HG03066 (cell line): ENCODE results near the gene MRPL28.
"Not testable (repeated sequence)": the region's sequence is repeated elsewhere in the genome, so short reads cannot be mapped to it uniquely, and the experiment has no call there.

Source experiments
- ATAC-seq: cut with Tn5 transposase; IDR thresholded peaks from one replicate; pipeline ENCODE4 v1.9.1; 2021; ENCODE audit warnings: low read depth; ENCODE audit not compliant: unreplicated experiment

The MRPL28 gene

DNA sequence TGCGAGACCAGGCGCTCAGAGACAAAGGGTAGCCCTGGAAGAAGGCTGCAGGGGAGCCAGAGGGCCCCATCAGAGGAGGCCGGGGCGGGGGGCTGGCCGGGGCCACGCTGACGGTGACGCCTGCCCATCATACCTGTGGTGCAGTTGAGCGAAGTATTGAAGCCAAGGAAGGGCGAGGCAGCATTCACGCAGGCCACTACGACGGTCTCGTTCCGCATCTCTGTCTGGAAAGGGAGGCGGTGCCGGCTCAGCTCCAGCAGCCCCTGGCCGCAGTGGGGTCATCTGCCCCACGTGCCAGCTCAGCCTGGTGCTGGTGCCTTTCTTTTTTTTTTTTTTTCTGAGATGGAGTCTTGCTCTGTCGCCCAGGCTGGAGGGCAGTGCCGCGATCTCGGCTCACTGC lies 4.9 kb upstream of the MRPL28 start:
- ATAC-seq, result no peak

DNA sequence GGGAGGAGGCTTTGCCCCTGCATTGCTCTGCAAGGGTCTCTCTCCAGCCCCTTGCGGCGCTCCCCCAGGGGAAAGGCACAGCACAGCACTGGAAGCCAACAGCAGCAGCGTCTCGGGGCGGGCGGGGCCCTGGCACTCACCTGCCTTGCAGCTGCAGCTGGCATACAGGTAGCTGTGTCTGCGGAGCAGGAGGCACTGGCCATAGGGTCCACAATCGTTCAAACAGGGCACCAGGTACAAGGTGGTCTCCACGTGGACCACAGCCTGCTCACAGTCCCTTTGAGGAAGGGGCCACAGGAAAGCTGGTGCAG lies 4.2 kb upstream of the MRPL28 start:
- no peak for ATAC-seq

DNA sequence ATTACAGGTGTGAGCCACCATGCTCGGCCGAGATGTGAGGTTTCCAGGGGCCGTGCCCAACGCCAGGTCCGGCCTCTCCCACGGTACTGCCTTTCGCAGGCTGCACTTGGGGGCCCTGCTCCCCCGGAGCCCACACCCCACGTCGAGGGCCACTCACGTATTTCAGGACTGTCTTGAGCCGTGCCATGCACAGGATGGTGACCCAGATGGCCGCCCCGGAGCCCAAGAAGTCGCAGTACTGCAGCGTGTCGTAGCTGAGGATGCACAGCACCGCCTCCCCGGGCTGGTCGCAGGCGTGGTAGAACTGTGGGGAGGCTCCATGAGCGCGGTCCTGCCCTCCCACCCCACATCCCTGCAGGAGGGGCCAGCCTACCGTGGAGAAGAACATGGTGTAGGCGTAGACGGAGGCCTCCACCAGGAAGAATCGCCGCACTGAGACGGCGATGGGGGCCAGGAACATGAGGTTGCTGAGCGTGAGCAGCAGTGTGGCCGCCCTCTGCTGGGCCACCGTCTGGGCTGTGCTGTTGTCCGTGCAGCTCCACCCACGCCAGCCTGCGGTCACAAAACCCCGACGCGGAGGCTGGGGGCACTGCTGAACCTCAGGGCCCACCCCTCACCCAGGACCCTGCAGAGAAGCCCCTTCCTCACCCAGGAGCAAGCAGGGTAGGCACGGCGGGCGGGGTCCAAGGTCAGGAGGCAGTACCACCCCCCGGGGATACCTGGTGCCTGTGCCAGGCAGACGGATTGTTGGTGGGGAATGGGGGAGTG lies 3.7 kb upstream of the MRPL28 start:
- ATAC-seq, result no peak

DNA sequence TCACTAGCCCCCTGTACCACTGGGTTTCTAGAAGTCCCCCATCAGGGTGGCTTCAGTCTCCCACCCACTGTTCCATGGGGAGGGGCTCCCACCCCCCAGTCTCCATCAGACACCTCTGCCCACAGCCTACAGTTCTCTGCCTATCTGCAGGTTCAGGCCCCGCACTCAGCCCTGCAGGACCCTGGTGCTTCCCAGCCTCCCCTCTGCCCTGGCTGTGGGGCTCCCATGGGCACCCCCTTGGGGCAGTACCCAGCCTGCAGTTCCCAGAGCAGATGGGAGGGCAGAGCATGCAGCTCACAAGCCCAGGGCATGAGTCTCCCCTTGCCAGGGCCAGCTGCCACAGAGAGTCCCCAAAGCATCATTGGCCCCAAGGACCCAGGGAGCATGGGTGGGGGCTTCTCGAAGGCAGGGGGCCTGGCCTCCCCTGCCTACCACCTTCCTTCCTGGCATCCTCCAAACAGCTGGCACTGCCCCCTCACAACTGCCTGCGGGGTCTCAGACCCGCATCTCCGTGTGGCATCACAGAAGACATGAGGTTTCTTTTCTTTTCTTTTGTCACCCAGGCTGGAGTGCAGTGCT lies 2.8 kb upstream of the MRPL28 start:
- ATAC-seq, result no peak

DNA sequence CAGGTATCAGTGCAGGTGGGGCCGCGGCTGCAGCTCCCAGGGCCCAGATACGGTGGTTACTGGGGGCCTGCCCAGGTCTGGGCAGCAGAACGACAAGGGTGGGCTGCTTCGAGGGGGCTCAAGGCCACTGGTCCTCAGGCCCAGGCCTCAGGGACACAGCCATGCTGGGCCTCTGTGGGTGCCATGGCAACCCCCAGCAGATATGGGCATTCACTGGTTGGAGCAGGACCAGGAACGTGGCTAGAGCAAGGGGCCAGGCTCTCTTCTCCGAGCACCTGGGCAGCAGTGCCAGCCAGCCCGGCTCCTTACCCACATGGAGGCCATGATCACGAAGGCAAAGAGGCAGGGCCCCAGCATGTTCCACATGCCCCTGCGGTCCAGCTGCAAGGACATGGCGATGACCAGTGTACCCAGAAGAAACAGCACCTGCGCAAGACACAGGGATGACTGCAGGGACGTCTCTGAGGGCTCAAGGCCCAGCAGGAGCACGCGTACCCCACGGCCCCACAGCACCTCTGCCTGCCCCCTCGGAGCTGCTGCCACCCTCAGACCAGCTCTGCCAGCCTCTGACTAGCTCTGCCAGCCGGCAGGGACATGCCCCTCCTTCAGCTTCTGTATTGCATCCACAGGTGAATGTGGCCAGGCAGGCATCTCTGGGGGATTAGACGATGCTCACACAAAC lies 2.1 kb upstream of the MRPL28 start:
- ATAC-seq, result no peak

DNA sequence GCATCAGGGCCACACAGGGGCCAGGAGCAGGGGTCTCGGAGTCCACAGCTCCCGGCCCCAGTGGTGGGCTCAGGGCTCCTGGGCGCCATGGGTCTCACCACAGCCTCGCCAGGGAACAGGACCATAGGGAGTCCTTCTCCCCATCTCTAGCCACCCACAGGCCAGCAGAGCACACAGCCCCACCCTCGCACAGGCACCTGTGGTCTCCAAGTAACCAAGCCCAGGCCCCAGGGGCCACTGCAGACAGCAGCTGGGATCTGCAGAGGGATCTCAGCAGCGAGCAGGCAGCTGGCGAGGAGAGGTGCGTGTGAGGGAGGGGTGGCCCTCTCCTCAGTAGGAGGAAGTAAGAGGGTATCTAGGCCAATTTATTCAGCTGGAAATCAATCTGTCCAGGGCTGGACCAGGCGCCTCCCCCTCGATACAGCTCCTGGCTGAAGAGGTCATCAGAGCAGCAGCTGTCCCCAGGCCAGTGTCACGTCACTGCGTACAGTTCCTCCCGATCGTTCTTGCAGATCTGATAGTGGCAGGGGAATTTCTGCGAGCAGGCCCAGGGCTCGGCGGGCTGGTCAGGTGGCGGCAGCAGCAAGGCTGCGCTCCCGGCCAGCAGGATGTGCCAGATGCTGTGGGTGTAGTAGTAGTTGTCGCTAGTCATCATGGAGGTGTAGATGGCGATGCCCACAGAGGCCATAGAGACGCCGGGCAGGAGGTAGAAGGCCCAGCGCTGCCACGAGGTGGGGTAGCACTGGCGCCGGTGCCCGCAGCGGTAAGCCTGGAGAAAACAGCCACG lies 1.4 kb upstream of the MRPL28 start:
- ATAC-seq, result no peak

DNA sequence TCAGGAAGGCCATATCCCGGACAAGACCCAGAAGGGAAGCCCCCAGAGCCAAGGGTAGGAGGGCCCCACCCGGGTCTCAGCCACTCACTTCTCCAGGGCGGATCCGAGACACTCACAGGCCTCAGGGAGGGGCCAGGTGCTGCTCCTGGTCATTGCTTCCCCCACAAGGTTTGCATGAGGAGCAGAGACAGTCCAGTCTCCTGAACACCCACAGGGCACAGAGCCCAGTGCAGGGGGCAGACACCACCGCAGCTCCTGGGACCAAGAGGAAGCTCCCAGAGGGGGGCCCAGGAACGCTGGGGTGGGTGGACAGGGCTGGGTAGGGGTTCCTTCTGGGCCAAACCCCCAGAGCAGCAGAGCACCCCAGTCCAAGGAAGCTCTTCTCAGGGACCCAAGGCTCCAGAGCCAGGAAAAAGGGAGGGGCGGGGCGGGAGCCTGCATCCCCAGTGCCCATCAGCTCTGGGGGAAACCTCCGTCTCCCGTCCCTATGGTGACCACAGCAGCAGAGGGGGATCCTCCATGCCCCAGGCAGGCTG lies 709 bp upstream of the MRPL28 start:
- ATAC-seq, result no peak

DNA sequence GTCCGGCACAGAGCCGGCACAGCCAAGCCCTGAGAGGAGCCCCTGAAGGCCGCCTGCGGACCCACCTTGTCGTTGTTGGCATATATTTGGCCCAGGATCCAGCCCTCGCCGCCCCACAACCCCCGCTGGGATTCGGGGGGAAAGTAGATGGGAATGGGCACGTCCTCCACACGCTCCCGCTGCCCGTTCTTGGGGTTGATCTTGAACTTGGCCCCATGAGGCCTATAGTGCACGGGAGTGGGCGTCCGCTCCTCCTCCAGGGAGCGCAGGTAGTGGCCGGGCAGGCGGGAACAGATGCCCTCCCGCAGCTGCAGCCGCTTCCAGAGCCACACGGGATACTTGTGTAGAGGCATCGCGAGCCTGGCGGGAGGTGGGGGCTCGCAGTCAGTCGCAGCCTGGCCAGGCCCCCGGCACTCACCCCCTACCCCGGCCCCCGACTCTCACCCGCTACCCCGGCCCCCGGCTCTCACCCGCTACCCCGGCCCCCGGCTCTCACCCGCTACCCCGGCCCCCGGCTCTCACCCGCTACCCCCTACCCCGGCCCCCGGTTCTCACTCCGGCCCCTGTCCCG lies 387 bp downstream of the MRPL28 start:
- ATAC-seq, result no peak

DNA sequence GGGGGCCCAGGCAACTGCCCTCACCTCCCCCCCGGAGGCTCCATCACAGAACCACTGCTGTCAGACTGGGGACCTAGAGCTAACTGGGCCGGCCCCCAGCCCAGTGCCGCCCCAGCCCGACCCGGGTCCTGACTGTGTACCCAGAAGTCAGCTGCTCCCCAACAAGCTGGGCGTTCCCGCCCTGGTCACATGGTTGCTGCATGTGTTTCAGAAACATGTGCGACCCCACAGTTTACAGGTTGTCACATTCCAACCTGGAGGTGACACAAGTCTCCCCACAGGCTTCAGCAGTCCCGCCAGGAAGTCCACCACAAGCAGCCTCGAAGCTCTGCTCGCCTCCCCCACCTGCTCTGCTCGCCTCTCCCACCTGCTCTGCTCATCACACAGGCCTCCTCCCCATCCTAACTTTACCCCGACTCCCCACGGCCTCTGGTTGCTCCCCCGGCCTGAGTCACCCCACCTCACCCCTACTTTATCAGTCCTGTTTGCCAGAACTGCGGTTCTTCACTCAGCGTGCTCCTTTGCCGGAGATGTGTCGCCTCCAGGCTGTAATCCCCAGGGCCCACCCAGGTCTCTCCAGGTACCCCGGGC lies 968 bp downstream of the MRPL28 start:
- no peak for ATAC-seq

DNA sequence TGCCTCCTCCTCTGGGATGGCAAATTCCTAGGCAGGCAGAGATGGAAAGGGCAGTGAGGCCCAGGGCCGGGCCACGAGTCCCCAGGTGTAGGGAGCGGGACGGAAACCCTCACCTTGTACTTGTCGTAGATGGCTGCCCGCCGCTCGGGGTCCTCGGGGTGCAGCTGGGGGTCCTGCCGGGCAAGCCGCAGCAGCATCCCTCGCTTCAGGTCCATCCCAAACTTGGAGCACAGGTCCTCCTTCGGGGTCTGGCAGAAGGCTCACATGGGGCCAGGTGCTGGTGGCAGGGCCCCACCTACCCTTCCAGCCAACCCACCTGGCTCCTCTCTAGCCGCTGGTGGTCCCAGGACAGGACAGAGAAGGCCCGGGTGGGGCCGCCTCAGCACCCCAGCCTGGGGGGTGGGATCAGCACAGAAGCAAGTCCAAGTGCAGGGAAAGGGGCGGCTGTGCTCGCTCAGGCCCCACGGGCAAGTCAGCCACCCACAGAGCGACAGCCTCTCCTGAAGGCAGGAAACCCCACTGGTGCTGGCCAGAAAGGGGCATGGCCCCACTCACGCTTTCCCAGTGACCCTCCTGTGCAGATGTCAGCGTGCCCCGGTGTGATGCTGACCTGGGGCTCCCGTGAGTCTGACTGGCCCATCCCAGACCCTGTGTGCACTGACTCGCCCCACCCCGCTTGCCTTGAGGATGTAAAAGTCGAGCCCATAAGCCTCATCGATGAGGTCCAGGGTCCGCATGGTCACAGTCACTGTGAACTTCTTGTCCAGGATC lies 1.8 kb downstream of the MRPL28 start:
- ATAC-seq, result no peak

DNA sequence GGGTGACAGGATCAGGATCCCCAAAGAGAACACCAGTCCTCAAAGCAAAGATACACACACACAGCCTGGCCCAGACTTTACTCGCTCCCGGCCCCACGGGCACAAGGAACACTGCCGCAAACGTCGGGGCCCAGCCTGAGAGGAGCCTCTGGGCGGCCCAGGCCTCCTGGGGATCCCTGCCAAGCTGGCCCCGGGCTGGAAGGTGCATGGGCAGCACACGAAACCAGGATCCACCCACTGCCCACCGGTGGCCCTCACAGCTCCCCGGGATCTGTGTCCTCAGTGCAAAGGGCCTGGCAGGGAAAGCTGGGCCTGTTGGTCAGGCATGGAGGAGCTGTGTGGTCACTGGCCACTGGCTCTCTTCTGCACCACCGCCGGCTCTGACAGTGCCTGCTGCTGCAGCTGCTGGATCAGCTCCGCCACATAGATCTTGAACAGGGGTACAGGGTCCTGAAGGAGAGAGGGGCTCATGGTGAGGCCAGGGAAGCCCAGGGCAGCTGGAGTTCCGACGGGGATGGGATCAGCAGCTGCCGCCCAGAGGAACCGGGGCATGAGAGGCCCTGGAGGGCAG lies 2.9 kb downstream of the MRPL28 start:
- no peak for ATAC-seq

DNA sequence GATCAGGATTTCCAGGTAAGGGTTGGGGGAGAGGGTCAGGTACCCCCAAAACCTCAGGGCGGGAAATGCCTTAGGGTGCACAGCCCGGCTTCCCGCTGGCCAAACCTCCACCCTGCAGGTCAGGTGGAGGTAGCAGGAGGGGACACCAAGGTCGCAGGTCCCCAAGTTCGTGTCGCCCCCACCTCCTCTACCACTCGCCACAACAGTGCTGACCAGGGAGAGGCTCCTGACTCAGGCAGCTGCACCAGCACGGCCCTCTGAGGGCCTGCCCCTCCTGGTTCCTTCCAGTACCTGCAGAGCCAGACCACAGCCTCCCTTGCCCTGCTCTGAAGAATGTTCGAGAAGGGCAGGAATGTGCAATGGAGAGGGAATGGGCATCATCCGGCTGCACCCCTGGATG lies 3.9 kb downstream of the MRPL28 start:
- ATAC-seq, result no peak

DNA sequence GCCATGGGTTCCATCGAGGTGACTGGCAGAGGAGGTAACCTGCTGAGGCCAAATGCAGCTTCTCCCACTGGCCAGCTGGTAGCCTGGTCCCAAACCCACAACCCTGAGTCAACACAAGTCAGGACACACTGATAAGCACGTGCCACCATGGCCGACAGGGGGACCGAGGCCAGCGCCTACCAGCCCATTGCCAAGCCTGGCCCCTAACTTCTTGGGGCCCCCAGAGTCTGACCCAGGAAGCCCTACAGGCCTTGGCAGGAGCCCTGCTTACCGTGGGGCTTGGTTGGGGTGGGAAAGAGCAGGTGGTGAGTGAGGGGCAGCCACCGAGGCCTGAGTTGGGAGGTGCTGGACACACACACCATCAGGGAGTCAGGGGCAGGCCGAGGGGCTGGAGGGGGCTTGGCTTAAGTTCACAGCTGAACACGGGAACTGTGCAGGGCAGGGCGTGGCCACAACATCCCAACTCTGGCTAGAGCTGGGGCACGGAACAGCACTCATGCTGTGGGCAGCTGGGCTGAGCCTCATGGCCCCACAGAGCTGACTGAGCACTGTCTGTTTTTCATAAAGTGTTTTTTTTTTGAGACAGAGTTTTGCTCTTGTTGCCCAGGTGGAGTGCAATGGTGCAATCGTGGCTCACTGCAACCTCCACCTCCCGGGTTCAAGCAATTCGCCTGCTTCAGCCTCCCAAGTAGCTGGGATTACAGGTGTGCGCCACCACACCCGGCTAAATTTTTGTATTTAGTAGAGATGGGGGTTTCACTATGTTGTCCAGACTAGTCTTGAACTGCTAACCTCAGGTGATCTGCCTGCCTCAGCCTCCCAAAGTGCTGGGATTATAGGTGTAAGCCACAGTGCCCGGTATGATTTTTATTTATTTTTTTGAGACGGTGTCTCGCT lies 5.5 kb downstream of the MRPL28 start:
- ATAC-seq, result no peak

DNA sequence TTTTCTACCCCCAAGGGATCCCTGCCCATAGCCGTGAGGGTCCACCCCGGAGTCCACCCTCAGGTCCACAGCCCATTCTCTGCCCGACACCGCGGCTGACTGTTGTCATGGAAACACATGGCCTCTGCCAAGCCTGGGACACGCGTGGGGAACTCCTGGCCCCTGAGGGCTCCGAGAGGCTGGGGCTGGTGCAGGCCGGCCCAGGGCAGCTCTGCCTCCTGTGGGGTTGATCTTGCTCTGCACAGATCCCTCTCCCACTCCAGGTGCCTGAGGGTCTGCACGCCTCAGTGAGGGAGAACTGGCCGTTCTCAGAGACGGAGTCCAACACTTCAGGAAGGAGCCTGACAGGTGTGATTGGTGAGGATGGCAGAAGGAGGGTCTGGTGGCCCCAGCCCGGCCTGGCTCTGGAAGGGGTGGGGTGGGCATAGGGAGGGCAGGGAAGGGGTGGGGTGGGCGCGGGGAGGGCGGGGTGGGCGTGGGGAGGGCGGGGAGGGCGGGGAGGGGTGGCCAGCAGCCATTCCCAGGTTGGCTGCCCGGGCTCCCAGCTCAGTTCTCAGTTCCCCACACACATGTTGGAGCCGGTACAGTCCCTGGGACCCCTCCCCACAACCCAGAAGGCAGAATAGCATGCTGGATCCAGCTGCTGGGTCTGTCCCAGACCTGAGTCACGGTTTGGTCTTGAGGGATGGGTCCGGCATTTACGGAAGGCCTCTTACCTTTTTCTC lies 6.4 kb downstream of the MRPL28 start:
- ATAC-seq, result no peak

DNA sequence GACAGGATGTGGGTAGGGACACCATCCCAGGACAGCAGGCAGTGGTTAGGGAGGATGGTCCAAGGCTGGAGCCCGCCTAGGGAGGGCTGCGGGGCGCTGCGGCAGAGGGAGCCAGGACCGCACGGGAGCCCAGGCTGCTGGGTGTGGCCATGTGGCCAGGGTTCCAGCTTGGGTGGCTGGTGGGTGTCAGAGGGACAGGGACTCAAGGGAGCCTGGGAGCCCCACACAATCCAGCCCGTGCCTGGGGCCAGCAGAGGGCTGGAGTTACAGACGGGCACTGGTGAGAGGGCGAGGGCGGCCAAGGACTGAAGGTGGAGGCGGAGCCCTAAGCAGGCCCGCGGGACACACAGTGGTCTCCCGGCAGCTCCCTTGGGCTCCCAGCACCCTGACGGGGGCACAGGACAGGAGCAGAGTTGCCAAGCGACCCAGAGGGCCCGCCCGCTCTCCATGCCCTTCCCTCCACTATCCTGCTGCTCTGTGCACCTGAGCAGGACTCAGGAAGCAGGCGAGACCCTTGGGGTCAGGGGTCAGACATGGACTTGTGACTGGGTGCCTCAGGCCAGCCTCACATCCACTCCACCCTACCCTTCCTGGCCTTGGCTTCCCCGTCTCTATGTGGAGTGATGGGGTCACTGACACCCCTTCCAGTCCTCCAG lies 7.1 kb downstream of the MRPL28 start:
- ATAC-seq, result no peak

DNA sequence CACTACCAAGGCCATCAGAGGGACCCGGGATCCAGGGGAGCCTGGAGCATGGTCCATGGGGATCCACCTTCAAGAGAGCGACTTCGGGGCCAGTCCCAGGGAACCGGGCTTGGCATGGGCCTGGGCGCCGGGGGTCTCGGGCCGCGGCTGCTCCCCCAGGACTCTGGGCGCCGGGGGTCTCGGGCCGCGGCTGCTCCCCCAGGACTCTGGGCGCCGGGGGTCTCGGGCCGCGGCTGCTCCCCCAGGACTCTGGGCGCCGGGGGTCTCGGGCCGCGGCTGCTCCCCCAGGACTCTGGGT lies 7.7 kb downstream of the MRPL28 start:
- not testable (repeated sequence) for ATAC-seq
